Naive thymus-derived CD8-positive, alpha-beta T cell (primary cell): ENCODE data around the gene TMPRSS9. TPM values are rescaled to one million over a fixed set of nuclear protein-coding genes. Genes with fewer than 3 reads are reported as not detected.

Source experiments
- ATAC-seq, 2 donors: fragments of 150-1000 bp; cut with Tn5 transposase in 1 of 2; sonication (Bioruptor Pico), chemical (Tn5 transposase) in 1 of 2; 1 replicate in 1 of 2; 2 replicates in 1 of 2; pipeline ENCODE4 v1.10.0; 2021; ENCODE audit warnings: mild to moderate bottlenecking in 2 of 2, moderate library complexity in 2 of 2
- POLR2A ChIA-PET: fragments of 350-600 bp; sonication (Branson Sonifier 250); formaldehyde crosslinking; loops from one replicate; lab custom pipeline; 2021; ENCODE audit warnings: antibody characterized with exemption; lab: Charles Lee
- DNase-seq, 10 donors: peaks; one replicate each; pipeline versions ENCODE4 v3.0.0 to v3.0.0-alpha.2; 2020 to 2022
- H3K27ac Mint-ChIP-seq, 10 donors: one replicate each; pipeline ENCODE4 v1.8.0; 2020 to 2022; ENCODE audit warnings: mild to moderate bottlenecking in 10 of 10, mixed read lengths in 10 of 10, moderate library complexity in 4 of 10, inconsistent platforms in 1 of 10
- H3K27me3 Mint-ChIP-seq, 5 donors: one replicate each; pipeline ENCODE4 v1.8.0; 2021 to 2022; ENCODE audit warnings: mixed read lengths in 5 of 5
- H3K36me3 Mint-ChIP-seq, 3 donors: one replicate each; pipeline ENCODE4 v1.8.0; 2020 to 2022; ENCODE audit warnings: mixed read lengths in 3 of 3, mild to moderate bottlenecking in 2 of 3, inconsistent platforms in 1 of 3
- H3K4me1 Mint-ChIP-seq, 4 donors: one replicate each; pipeline ENCODE4 v1.8.0; 2021 to 2022; ENCODE audit warnings: mixed read lengths in 4 of 4
- H3K4me3 Mint-ChIP-seq, 10 donors: one replicate each; pipeline ENCODE4 v1.8.0; 2020 to 2022; ENCODE audit warnings: mild to moderate bottlenecking in 10 of 10, mixed read lengths in 10 of 10, moderate library complexity in 6 of 10, inconsistent platforms in 1 of 10
- H3K9me3 Mint-ChIP-seq, 9 donors: one replicate each; pipeline ENCODE4 v1.8.0; 2020 to 2022; ENCODE audit warnings: mixed read lengths in 9 of 9, mild to moderate bottlenecking in 3 of 9, inconsistent platforms in 1 of 9, moderate library complexity in 1 of 9
- polyA plus RNA-seq, 3 donors: library from polyadenylated mRNA; unstranded; fragments of 300-500 nt; fragmentation: Illumina TruSeq; gene quantifications; one replicate each; pipeline ENCODE4 v1.2.3, GENCODE V29; 2021
- total RNA-seq, 8 experiments: library from RNA in 2 of 8; stranded (reverse) in 2 of 8; gene quantifications; one replicate each; pipeline ENCODE4 v1.2.3 and lab custom pipeline; 2021 to 2026

TMPRSS9 gene
- not detected for total RNA-seq
- polyA plus RNA-seq = not detected
- 0 to 0.21 (median 0.07) reads per million in 6 experiments for total RNA-seq (lab: John Stamatoyannopoulos, UW)

- Mint-ChIP-seq H3K9me3 (peaks cover 0 to 2% (median 0%) of the 10 kb centered on the region in 9 donors), H3K4me1 (peaks cover 5 to 8% (median 7%) of the 10 kb centered on the region in 4 donors), H3K4me3 (peak within 1 kb of the TSS in 4 of 10 donors; percentile 9 to 59 (median 27)), H3K27ac (peak within 1 kb of the TSS in 6 of 10 donors; percentile 13 to 86 (median 52)), H3K27me3 (peaks cover 3 to 16% (median 13%) of the 10 kb centered on the region in 5 donors), H3K36me3 (no peaks in the 10 kb centered on the region)
- peak; percentile 28 to 44 for ATAC-seq
- POLR2A ChIA-PET = interaction anchor here (0.6 to 0.9 kb wide), 2 partner anchors 19 to 28 kb away, joined by 3 read pairs; no protein-coding TSS in a partner anchor
- DNase-seq = no peak
Observed at GRCh38 chr19:2359992-2360685, at the start of gene TMPRSS9. Gene TMPRSS9 (plus strand): TSS chr19:2360265. CDS start chr19:2389786, 29,521 bp downstream.

- Mint-ChIP-seq H3K4me1 (peaks cover 4 to 23% (median 14%) of the 10 kb centered on the region in 4 donors), H3K27me3 (peaks cover 13 to 63% (median 29%) of the 10 kb centered on the region in 5 donors), H3K9me3 (peaks cover 4 to 25% (median 9%) of the 10 kb centered on the region in 9 donors), H3K27ac (no peak overlapping the region), H3K36me3 (peaks cover 8 to 11% (median 9%) of the 10 kb centered on the region in 3 donors), H3K4me3 (no peak overlapping the region)
- ATAC-seq (no peak), DNase-seq (no peak)
- POLR2A ChIA-PET = interaction anchor here (0.8 to 1.7 kb wide), 2 partner anchors 9 to 15 kb away, joined by 4 read pairs; no protein-coding TSS in a partner anchor
Observed at GRCh38 chr19:2311093-2311492, 49.0 kb upstream of the TMPRSS9 start.

- H3K36me3 Mint-ChIP-seq = peaks cover 8 to 11% (median 9%) of the 10 kb centered on the region in 3 donors
- peaks cover 11 to 54% (median 25%) of the 10 kb centered on the region in 5 donors for H3K27me3 Mint-ChIP-seq
- peaks cover 4 to 20% (median 13%) of the 10 kb centered on the region in 4 donors for H3K4me1 Mint-ChIP-seq
- ATAC-seq = peak; percentile 12 to 48
- H3K27ac Mint-ChIP-seq = peak overlapping the region in 1 of 10 donors; percentile 38
- no peak for DNase-seq
- POLR2A ChIA-PET = interaction anchor here (1.1 kb wide), 1 partner anchor 15 kb away, joined by 3 read pairs; the partner anchor contains the start of gene LSM7
- no peak overlapping the region for H3K4me3 Mint-ChIP-seq
- H3K9me3 Mint-ChIP-seq = peaks cover 4 to 27% (median 9%) of the 10 kb centered on the region in 9 donors
Observed at GRCh38 chr19:2312820-2313501, 47.1 kb upstream of the TMPRSS9 start.

- ATAC-seq (no peak), DNase-seq (no peak)
- Mint-ChIP-seq H3K27ac (peak overlapping the region in 1 of 10 donors; percentile 6), H3K4me3 (no peak overlapping the region), H3K4me1 (peaks cover 2 to 23% (median 4%) of the 10 kb centered on the region in 4 donors), H3K36me3 (peaks cover 6 to 8% (median 8%) of the 10 kb centered on the region in 3 donors), H3K9me3 (peaks cover 4 to 27% (median 9%) of the 10 kb centered on the region in 9 donors), H3K27me3 (peaks cover 7 to 34% (median 18%) of the 10 kb centered on the region in 5 donors)
- POLR2A ChIA-PET = interaction anchor here (0.7 to 3.4 kb wide), 9 partner anchors 7 to 161 kb away, joined by 3 to 12 read pairs (median 4); partner anchors contain the start of genes LSM7, PEAK3, PLEKHJ1 and SPPL2B
Observed at GRCh38 chr19:2315121-2315817, 44.8 kb upstream of the TMPRSS9 start.

- no peak overlapping the region for H3K4me3 Mint-ChIP-seq
- H3K9me3 Mint-ChIP-seq = peaks cover 4 to 27% (median 9%) of the 10 kb centered on the region in 9 donors
- H3K27me3 Mint-ChIP-seq = peaks cover 7 to 28% (median 18%) of the 10 kb centered on the region in 5 donors
- POLR2A ChIA-PET = interaction anchor here (1.0 to 3.4 kb wide), 9 partner anchors 13 to 161 kb away, joined by 3 to 12 read pairs (median 4); partner anchors contain the start of genes LSM7, PEAK3, PLEKHJ1 and SPPL2B
- ATAC-seq = peak; percentile 36 to 54
- peaks cover 2 to 23% (median 4%) of the 10 kb centered on the region in 4 donors for H3K4me1 Mint-ChIP-seq
- peak overlapping the region in 2 of 10 donors; percentile 6 to 18 for H3K27ac Mint-ChIP-seq
- H3K36me3 Mint-ChIP-seq = peaks cover 6 to 8% (median 8%) of the 10 kb centered on the region in 3 donors
- DNase-seq = no peak
Observed at GRCh38 chr19:2315818-2316353, 44.2 kb upstream of the TMPRSS9 start.

DNA sequence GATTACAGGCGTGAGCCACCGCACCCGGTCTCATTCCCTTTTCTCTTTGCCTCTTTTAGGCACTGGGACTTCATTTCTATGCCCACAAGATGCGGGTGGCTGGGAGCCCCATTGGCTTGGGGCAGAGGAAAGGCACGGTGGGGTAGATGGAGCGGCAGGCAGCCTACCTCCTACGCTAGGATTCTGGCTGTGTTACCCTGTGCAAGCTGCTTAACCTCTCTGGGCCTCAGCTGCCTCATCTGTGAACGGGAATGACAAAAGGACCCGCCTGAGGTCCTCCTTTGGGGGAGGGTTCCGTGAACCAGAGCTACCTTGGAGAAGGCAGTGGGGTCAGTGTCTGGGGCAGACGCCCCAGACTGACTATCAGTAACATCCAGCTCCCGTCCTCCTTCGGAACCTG is 42.8 kb upstream of the TMPRSS9 start:
- Mint-ChIP-seq H3K9me3 (peaks cover 4 to 27% (median 9%) of the 10 kb centered on the region in 9 donors), H3K27me3 (peaks cover 7 to 23% (median 18%) of the 10 kb centered on the region in 5 donors), H3K27ac (peak overlapping the region in 1 of 10 donors; percentile 40), H3K4me1 (peaks cover 2 to 23% (median 4%) of the 10 kb centered on the region in 4 donors), H3K36me3 (peaks cover 8 to 9% (median 8%) of the 10 kb centered on the region in 3 donors), H3K4me3 (no peak overlapping the region)
- no peak for ATAC-seq
- DNase-seq = no peak
- POLR2A ChIA-PET = interaction anchor here (0.7 to 2.4 kb wide), 3 partner anchors 15 to 28 kb away, joined by 3 to 9 read pairs (median 4); no protein-coding TSS in a partner anchor

DNA sequence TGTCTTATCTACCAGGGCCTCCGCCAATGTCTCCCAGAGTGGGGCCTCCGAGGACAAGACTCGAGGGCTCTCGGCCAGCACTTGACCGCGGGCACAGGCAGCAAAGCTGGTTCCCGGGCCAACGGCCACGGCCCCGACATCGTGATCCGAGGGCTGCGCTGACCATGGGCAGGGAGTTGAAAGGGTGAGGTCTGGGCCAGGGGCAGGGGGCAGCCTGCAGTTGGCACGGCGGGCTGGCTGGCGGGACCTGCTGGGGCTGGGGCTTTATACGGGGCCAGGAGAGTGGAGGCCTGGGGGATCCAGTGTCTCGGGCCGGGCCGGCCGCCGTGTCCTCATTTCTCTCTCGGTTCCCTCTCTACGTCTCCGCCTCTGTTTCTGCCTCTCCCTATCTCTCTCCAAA is 42.3 kb upstream of the TMPRSS9 start:
- H3K27ac Mint-ChIP-seq = peak overlapping the region in 1 of 10 donors; percentile 40
- peaks cover 7 to 20% (median 18%) of the 10 kb centered on the region in 5 donors for H3K27me3 Mint-ChIP-seq
- no peak for DNase-seq
- H3K4me3 Mint-ChIP-seq = no peak overlapping the region
- POLR2A ChIA-PET = interaction anchor here (0.8 kb wide), 1 partner anchor 16 kb away, joined by 4 read pairs; no protein-coding TSS in a partner anchor
- H3K36me3 Mint-ChIP-seq = peaks cover 8 to 13% (median 8%) of the 10 kb centered on the region in 3 donors
- H3K9me3 Mint-ChIP-seq = peaks cover 4 to 27% (median 9%) of the 10 kb centered on the region in 9 donors
- peaks cover 2 to 23% (median 4%) of the 10 kb centered on the region in 4 donors for H3K4me1 Mint-ChIP-seq
- ATAC-seq = no peak

DNA sequence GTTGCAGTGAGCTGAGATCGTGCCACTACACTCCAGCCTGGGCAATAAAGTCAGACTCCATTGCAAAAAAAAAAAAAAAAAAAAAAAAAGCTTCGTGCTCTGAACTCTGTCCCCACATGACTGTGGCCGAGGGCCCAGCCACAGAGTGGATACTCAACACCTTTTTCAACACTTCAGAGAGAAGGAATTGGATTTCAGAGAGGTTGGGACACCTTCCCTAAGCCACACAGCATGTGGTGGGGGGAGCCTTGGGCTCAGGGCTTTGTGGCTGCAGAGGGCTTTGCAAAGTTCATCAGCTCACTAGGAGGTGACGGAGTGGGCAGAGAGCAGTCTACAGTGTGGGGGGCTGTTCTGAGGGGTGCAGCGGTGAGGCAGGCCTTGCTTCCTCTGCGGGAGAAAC is 41.1 kb upstream of the TMPRSS9 start:
- Mint-ChIP-seq H3K4me3 (no peak overlapping the region), H3K27me3 (peaks cover 3 to 12% (median 10%) of the 10 kb centered on the region in 5 donors), H3K36me3 (peaks cover 8 to 24% (median 8%) of the 10 kb centered on the region in 3 donors), H3K27ac (peak overlapping the region in 2 of 10 donors; percentile 14 to 62), H3K4me1 (peaks cover 0 to 23% (median 0%) of the 10 kb centered on the region in 4 donors), H3K9me3 (peaks cover 4 to 22% (median 9%) of the 10 kb centered on the region in 9 donors)
- POLR2A ChIA-PET = interaction anchor here (0.6 to 1.7 kb wide), 4 partner anchors 9 to 214 kb away, joined by 3 to 6 read pairs (median 4); partner anchors contain the start of genes LSM7 and SPPL2B
- ATAC-seq = no peak
- DNase-seq = no peak

DNA sequence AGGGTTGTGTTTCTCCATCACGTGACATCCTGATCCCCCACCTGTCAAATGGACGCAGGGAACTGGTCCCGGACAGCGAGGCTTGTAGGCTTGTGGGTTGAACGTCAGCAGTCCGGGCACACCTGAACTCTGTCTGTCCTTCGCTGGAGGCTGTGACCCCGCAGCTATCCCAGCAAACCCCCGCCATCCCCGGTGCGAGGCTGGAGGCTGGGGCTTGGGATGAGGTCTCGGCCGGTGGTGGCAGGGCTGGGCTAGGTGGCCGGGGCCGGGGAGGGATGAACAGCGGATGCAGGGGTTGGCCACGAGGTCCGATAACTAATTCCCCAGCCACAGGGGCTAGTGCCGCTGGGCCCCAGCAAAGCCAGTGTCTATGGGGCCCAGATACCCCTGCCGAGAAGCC is 40.5 kb upstream of the TMPRSS9 start:
- DNase-seq = no peak
- POLR2A ChIA-PET = interaction anchor here (0.6 to 1.7 kb wide), 4 partner anchors 8 to 91 kb away, joined by 3 to 6 read pairs (median 4); partner anchors contain the start of genes LSM7 and SPPL2B
- no peak for ATAC-seq
- Mint-ChIP-seq H3K36me3 (peaks cover 8 to 29% (median 11%) of the 10 kb centered on the region in 3 donors), H3K4me3 (no peak overlapping the region), H3K27me3 (peaks cover 3 to 9% (median 6%) of the 10 kb centered on the region in 5 donors), H3K27ac (no peak overlapping the region), H3K4me1 (peaks cover 0 to 28% (median under 1%) of the 10 kb centered on the region in 4 donors), H3K9me3 (peaks cover 4 to 17% (median 8%) of the 10 kb centered on the region in 9 donors)

DNA sequence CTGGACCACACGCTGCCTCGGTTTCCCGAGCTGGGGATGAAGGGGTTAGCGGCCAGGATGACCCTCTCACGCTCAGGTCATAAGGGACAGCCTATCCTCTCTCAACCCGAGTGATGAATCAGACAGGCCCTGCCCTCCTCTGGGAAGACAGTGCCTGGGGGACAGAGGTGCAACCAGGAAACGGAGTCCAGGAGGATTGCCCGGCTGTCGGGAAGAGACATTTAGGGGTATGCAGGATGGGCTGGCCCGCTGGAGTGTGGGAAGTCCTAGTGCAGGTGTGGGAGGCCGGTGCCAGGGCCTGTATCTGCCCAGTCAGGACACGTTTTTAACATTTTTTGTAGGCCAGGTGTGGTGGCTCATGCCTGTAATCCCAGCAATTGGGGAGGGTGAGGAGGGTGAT is 40.0 kb upstream of the TMPRSS9 start:
- ATAC-seq (no peak), DNase-seq (no peak)
- Mint-ChIP-seq H3K27me3 (peaks cover under 1 to 4% (median 1%) of the 10 kb centered on the region in 5 donors), H3K4me3 (no peak overlapping the region), H3K9me3 (peaks cover under 1 to 12% (median 4%) of the 10 kb centered on the region in 9 donors), H3K27ac (no peak overlapping the region), H3K4me1 (peaks cover 0 to 29% (median 3%) of the 10 kb centered on the region in 4 donors), H3K36me3 (peaks cover 3 to 29% (median 8%) of the 10 kb centered on the region in 3 donors)
- POLR2A ChIA-PET = interaction anchor here (0.6 kb wide), 1 partner anchor 91 kb away, joined by 3 read pairs; no protein-coding TSS in a partner anchor

DNA sequence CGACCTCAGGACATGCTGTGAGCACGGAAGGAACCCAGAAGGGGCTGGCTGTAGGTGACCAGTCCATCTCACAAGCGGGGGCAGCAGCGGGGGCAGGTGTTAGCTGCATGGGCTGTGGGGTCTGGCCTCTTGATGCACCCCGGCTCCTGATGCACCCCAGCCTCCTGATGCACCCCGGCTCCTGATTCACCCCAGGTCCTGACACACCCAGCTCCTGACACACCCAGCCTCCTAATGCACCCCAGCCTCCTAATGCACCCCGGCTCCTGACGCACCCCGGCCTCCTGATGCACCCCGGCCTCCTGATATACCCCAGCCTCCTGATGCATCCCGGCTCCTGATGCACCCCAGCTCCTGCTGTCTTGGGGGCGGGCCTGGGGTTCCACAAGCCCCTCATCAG is 39.1 kb upstream of the TMPRSS9 start:
- POLR2A ChIA-PET = interaction anchor here (1.0 to 1.7 kb wide), 2 partner anchors 11 to 27 kb away, joined by 3 to 4 read pairs; no protein-coding TSS in a partner anchor
- DNase-seq = no peak

More for the DNA sequence above, 39.1 kb upstream of the TMPRSS9 start:
- Mint-ChIP-seq H3K9me3 (peaks cover 0 to 4% (median 0%) of the 10 kb centered on the region in 9 donors), H3K27me3 (peaks cover 0 to 3% (median 0%) of the 10 kb centered on the region in 5 donors), H3K4me1 (peaks cover 4 to 29% (median 12%) of the 10 kb centered on the region in 4 donors), H3K27ac (peak overlapping the region in 1 of 10 donors; percentile 15), H3K4me3 (no peak overlapping the region), H3K36me3 (peaks cover 0 to 33% (median 4%) of the 10 kb centered on the region in 3 donors)
- no peak for ATAC-seq
